Measurements from ENCODE around the gene LBX1.

Gene LBX1

GRCh38 chr10:101244321-101245050 is 15.2 kb upstream of the LBX1 start:
- peak; percentile 93 for DNase-seq (ENCODE audit: low read depth)
- H3K4me3 ChIP-seq (ENCODE audit: control insufficient read depth, low read depth, low read length) = no peak overlapping the region
- TF ChIP-seq, protein P1, sequence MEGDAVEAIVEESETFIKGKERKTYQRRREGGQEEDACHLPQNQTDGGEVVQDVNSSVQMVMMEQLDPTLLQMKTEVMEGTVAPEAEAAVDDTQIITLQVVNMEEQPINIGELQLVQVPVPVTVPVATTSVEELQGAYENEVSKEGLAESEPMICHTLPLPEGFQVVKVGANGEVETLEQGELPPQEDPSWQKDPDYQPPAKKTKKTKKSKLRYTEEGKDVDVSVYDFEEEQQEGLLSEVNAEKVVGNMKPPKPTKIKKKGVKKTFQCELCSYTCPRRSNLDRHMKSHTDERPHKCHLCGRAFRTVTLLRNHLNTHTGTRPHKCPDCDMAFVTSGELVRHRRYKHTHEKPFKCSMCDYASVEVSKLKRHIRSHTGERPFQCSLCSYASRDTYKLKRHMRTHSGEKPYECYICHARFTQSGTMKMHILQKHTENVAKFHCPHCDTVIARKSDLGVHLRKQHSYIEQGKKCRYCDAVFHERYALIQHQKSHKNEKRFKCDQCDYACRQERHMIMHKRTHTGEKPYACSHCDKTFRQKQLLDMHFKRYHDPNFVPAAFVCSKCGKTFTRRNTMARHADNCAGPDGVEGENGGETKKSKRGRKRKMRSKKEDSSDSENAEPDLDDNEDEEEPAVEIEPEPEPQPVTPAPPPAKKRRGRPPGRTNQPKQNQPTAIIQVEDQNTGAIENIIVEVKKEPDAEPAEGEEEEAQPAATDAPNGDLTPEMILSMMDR (conservative IDR thresholded peaks at IDR 0.05; ENCODE audit: control insufficient read depth, insufficient read depth, low read depth, low read length) = no peak

DNA sequence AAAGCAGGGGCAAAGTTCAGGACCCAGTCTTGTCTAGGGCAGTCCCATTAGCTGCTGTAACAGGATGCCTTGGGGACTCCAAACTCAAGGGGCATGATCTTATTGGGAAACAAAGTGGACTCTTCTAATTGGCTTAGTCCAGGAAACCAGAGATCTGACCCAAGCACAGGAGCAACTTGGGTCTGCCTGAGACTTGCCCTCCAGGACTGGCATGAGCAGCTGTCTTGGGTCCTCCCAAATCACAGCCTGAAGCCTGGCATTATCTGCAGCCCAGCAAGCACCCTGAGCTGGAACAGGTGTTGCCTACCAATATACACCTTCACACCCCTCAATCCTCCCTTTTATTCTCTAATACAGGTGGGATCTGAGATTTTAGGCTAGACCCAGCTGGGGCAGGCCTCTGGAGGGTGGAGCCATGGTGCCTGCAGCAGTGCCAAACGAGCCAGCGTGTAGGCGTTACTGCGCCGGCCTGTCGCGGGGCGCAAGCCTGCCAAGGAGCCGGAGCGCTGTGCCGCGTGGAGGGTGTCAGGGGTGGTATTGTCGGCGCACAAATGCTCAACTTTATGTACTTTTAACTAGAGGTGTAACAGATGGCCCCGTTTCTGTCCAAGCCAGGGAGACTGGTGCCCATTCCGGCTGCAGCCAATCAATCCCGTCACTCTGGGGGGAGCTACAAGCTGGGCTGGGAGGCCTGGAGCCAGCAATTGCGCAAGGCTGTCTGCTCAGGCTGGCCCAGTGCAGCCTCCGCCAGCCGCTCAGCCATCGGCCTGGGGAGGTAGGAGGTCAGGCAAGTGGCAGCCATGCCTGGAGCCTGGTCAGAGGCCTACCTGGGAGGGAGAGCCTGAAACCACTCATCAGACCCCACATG is 12.8 kb upstream of the LBX1 start:
- no peak overlapping the region for H3K4me3 ChIP-seq (ENCODE audit: control insufficient read depth, low read depth, low read length)
- DNase-seq (ENCODE audit: low read depth) = peak; percentile 36
- TF ChIP-seq, protein P1 (conservative IDR thresholded peaks at IDR 0.05; ENCODE audit: control insufficient read depth, insufficient read depth, low read depth, low read length) = no peak

DNA sequence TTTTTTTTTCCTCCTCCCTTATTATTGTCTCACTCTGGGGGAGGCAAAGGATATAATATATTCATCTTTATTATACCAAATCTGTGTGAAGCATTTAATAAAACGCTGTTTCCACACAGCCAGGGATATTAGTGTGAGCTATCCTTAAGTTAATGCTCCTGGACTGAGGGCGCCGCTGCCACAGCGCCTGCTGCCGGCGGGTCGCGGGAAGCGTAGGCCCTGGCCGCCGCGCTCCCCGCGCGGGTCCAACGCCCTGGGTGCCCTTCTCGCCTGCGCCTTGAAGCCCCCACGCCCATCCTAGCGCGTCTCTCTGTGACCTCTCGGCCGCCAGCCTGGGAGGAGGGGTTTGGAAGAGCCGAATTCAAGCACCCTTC is 9.5 kb upstream of the LBX1 start:
- no peak for DNase-seq (ENCODE audit: low read depth)
- TF ChIP-seq, protein P1 (conservative IDR thresholded peaks at IDR 0.05; ENCODE audit: control insufficient read depth, insufficient read depth, low read depth, low read length) = peak; percentile 16
- H3K4me3 ChIP-seq (ENCODE audit: control insufficient read depth, low read depth, low read length) = no peak overlapping the region

- no peak for DNase-seq (ENCODE audit: low read depth)
- TF ChIP-seq, protein P1 (conservative IDR thresholded peaks at IDR 0.05; ENCODE audit: control insufficient read depth, insufficient read depth, low read depth, low read length) = no peak
- H3K4me3 ChIP-seq (ENCODE audit: control insufficient read depth, low read depth, low read length) = no peak overlapping the region
These were observed 8.9 kb upstream of the LBX1 start for GRCh38 chr10:101237982-101238731.

- DNase-seq (ENCODE audit: low read depth) = no peak
- no peak overlapping the region for H3K4me3 ChIP-seq (ENCODE audit: control insufficient read depth, low read depth, low read length)
- TF ChIP-seq, protein P1 (conservative IDR thresholded peaks at IDR 0.05; ENCODE audit: control insufficient read depth, insufficient read depth, low read depth, low read length) = no peak
These were observed 8.1 kb upstream of the LBX1 start for GRCh38 chr10:101237081-101237981.
